Neural progenitor cell (in vitro differentiated cells): ENCODE results near the gene PRKCB. TPM values are rescaled to one million over a fixed set of nuclear protein-coding genes. Genes with fewer than 3 reads are reported as not detected.

Experiments
- DNase-seq: peaks from one replicate; pipeline ENCODE4 v3.0.0-alpha.2; 2016; ENCODE audit warnings: low spot score
- H2AFZ ChIP-seq: fragments of 200-600 bp; sonication (generic); replicated peaks from 2 replicates; pipeline ENCODE4 v1.6.1; 2016; ENCODE audit warnings: antibody characterized with exemption
- H3F3A ChIP-seq: fragments of 200-600 bp; sonication (generic); 2 replicates; pipeline ENCODE4 v1.6.1; 2016; ENCODE audit warnings: antibody characterized with exemption, low read depth
- H3K27ac ChIP-seq: fragments of 200-600 bp; sonication (generic); 2 replicates; pipeline ENCODE4 v1.5.1; 2016; ENCODE audit warnings: mild to moderate bottlenecking
- H3K27me3 ChIP-seq: fragments of 200-600 bp; sonication (generic); 2 replicates; pipeline ENCODE4 v1.6.1; 2016; ENCODE audit warnings: mild to moderate bottlenecking, moderate library complexity
- H3K36me3 ChIP-seq: fragments of 200-600 bp; sonication (generic); 2 replicates; pipeline ENCODE4 v1.5.1; 2016
- H3K4me1 ChIP-seq: fragments of 200-600 bp; sonication (generic); 2 replicates; pipeline ENCODE4 v1.6.1; 2016; ENCODE audit warnings: mixed run types
- H3K4me2 ChIP-seq: fragments of 200-600 bp; sonication (generic); 2 replicates; pipeline ENCODE4 v1.6.1; 2016
- H3K4me3 ChIP-seq: fragments of 200-600 bp; sonication (generic); 2 replicates; pipeline ENCODE4 v1.5.1; 2016
- H3K79me2 ChIP-seq: fragments of 200-600 bp; sonication (generic); 2 replicates; pipeline ENCODE4 v1.6.1; 2016; ENCODE audit warnings: low read depth
- H3K9ac ChIP-seq: fragments of 200-600 bp; sonication (generic); 2 replicates; pipeline ENCODE4 v1.6.1; 2016
- H3K9me3 ChIP-seq: fragments of 200-600 bp; sonication (generic); 2 replicates; pipeline ENCODE4 v1.5.1; 2016; ENCODE audit warnings: low read depth
- H4K20me1 ChIP-seq: fragments of 200-600 bp; sonication (generic); 2 replicates; pipeline ENCODE4 v1.6.1; 2016; ENCODE audit warnings: low read depth
- H3K27ac Mint-ChIP-seq: 3 replicates; pipeline ENCODE4 v1.8.0; 2021; ENCODE audit warnings: mixed read lengths
- H3K27me3 Mint-ChIP-seq: 2 replicates; pipeline ENCODE4 v1.8.0; 2022; ENCODE audit warnings: low read depth, mild to moderate bottlenecking, inconsistent platforms, moderate library complexity, mixed read lengths; ENCODE audit not compliant: insufficient read depth
- H3K36me3 Mint-ChIP-seq: 3 replicates; pipeline ENCODE4 v1.8.0; 2021; ENCODE audit warnings: mixed read lengths
- H3K4me1 Mint-ChIP-seq: 3 replicates; pipeline ENCODE4 v1.8.0; 2021; ENCODE audit warnings: mixed read lengths
- H3K4me3 Mint-ChIP-seq: 3 replicates; pipeline ENCODE4 v1.8.0; 2021; ENCODE audit warnings: mild to moderate bottlenecking, moderate library complexity, mixed read lengths
- H3K9me3 Mint-ChIP-seq: 3 replicates; pipeline ENCODE4 v1.8.0; 2020; ENCODE audit warnings: mixed read lengths
- EZH2 ChIP-seq: fragments of 200-600 bp; sonication (generic); IDR thresholded peaks from 2 replicates; pipeline ENCODE4 v1.6.1; 2017; ENCODE audit warnings: antibody characterized with exemption, mild to moderate bottlenecking, moderate library complexity
- EZH2phosphoT487 ChIP-seq: fragments of 200-600 bp; sonication (generic); IDR thresholded peaks from 2 replicates; pipeline ENCODE4 v1.6.1; 2017; ENCODE audit warnings: antibody characterized with exemption
- total RNA-seq: library from RNA; depleted of rRNA; stranded (reverse); fragments of >200 nt; gene quantifications from 2 replicates; pipeline ENCODE4 v1.2.3, GENCODE V29; 2015; ENCODE audit warnings: low replicate concordance
- TF ChIP-seq, protein P1 (sequence below): fragments of 200-600 bp; sonication (generic); IDR thresholded peaks from 2 replicates; pipeline ENCODE4 v1.5.1; 2017; ENCODE audit warnings: antibody characterized with exemption, mild to moderate bottlenecking

The PRKCB gene
- total RNA-seq, 1 donor from 2014 or later: 9.5 TPM

- Mint-ChIP-seq H3K9me3 (peaks cover 9% of the 10 kb centered on the region), H3K4me3 (peak overlapping the region; percentile 37), H3K36me3 (no peaks in the 10 kb centered on the region), H3K27me3 (peaks cover 39% of the 10 kb centered on the region), H3K27ac (no peak overlapping the region), H3K4me1 (peaks cover 15% of the 10 kb centered on the region)
- no peak overlapping the region for H3K4me2 ChIP-seq
- peaks cover 61% of the 10 kb centered on the region for H3K27me3 ChIP-seq
- no peaks in the 10 kb centered on the region for H3K79me2 ChIP-seq
- DNase-seq: no peak
- H3F3A ChIP-seq: no peaks in the 10 kb centered on the region
- peaks cover 14% of the 10 kb centered on the region for H4K20me1 ChIP-seq
- no peaks in the 10 kb centered on the region for H3K9me3 ChIP-seq
- no peak for TF ChIP-seq EZH2
- TF ChIP-seq, protein P1, sequence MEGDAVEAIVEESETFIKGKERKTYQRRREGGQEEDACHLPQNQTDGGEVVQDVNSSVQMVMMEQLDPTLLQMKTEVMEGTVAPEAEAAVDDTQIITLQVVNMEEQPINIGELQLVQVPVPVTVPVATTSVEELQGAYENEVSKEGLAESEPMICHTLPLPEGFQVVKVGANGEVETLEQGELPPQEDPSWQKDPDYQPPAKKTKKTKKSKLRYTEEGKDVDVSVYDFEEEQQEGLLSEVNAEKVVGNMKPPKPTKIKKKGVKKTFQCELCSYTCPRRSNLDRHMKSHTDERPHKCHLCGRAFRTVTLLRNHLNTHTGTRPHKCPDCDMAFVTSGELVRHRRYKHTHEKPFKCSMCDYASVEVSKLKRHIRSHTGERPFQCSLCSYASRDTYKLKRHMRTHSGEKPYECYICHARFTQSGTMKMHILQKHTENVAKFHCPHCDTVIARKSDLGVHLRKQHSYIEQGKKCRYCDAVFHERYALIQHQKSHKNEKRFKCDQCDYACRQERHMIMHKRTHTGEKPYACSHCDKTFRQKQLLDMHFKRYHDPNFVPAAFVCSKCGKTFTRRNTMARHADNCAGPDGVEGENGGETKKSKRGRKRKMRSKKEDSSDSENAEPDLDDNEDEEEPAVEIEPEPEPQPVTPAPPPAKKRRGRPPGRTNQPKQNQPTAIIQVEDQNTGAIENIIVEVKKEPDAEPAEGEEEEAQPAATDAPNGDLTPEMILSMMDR: no peak
- no peak for TF ChIP-seq EZH2phosphoT487
- no peak overlapping the region for H3K9ac ChIP-seq
- H3K4me1 ChIP-seq: peaks cover 19% of the 10 kb centered on the region
- H3K4me3 ChIP-seq: no peak overlapping the region
- no peak overlapping the region for H2AFZ ChIP-seq
- no peaks in the 10 kb centered on the region for H3K36me3 ChIP-seq
- H3K27ac ChIP-seq: no peak overlapping the region
Observed at GRCh38 chr16:23833960-23834685, 1.7 kb upstream of the PRKCB start.

- Mint-ChIP-seq H3K9me3 (peaks cover 3% of the 10 kb centered on the region), H3K4me3 (no peak overlapping the region), H3K36me3 (no peaks in the 10 kb centered on the region), H3K27me3 (peaks cover 41% of the 10 kb centered on the region), H3K27ac (no peak overlapping the region), H3K4me1 (peaks cover 15% of the 10 kb centered on the region)
- Histone ChIP-seq H3K79me2 (no peaks in the 10 kb centered on the region), H3K9me3 (no peaks in the 10 kb centered on the region), H2AFZ (peak overlapping the region; percentile 61), H3K36me3 (no peaks in the 10 kb centered on the region), H4K20me1 (peaks cover 14% of the 10 kb centered on the region), H3K4me3 (peak overlapping the region; percentile 69), H3K9ac (no peak overlapping the region), H3K4me1 (peaks cover 19% of the 10 kb centered on the region), H3K27ac (no peak overlapping the region), H3K4me2 (peak overlapping the region; percentile 96), H3K27me3 (peaks cover 68% of the 10 kb centered on the region), H3F3A (no peaks in the 10 kb centered on the region)
- no peak for DNase-seq
- TF ChIP-seq, protein P1: no peak
- TF ChIP-seq EZH2phosphoT487: no peak
- TF ChIP-seq EZH2: no peak
Observed at GRCh38 chr16:23836078-23836403, 258 bp downstream of the PRKCB start.

DNA sequence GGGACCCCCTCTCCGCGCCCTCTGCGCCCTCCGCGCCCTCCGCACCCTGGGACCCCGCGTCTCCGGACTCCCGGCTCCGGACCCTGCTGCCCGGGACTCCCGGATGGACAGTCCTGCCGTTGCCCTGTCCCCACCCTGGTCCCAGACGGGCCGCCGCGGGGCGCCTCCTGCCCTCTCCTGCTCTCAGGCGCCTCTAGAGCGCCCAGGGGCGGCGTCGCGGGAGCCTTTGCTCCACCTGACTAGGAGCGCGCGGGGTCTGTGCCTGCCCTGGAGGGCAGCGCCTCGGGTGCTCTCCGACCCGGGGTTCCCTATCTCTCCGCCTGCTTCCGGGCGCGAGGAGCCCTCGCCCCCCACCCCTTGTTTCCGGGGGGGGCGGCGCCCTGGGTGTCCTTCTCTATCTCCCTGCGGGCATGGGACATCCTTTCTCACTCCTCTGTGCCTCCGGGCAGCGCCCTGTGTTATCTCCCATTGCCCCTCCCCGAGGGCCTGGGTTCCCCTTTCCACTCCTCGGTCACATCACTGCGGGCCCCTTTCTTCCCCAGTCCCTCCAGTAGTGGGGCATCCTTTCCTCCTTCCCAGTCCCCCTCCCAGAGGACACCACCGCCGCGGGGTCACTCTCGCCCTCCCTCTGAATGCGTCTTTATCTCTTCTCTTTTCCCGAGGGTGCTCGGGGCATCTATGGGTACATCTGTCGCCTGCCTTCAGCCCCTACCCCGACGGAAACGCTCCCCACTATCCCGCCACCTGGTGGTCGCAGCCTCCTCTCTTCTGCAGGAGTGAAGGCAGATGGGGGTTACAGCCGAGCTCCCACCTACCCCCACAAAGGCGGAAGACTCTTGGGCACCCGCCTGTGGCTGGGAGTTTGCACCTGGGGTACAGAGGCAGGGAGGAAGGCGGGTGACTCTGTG lies 875 bp downstream of the PRKCB start:
- Histone ChIP-seq H3K27me3 (peaks cover 68% of the 10 kb centered on the region), H2AFZ (peak overlapping the region; percentile 61)
- peaks cover 38% of the 10 kb centered on the region for H3K27me3 Mint-ChIP-seq

More for the DNA sequence above, 875 bp downstream of the PRKCB start:
- Mint-ChIP-seq H3K27ac (no peak overlapping the region), H3K9me3 (peaks cover 3% of the 10 kb centered on the region), H3K4me1 (peaks cover 15% of the 10 kb centered on the region), H3K36me3 (no peaks in the 10 kb centered on the region), H3K4me3 (peak overlapping the region; percentile 86)
- Histone ChIP-seq H3K27ac (no peak overlapping the region), H3K4me3 (peak overlapping the region; percentile 69), H3K79me2 (no peaks in the 10 kb centered on the region), H3K9me3 (no peaks in the 10 kb centered on the region), H4K20me1 (peaks cover 14% of the 10 kb centered on the region), H3K9ac (no peak overlapping the region), H3F3A (no peaks in the 10 kb centered on the region), H3K4me2 (peak overlapping the region; percentile 96), H3K4me1 (peaks cover 19% of the 10 kb centered on the region), H3K36me3 (no peaks in the 10 kb centered on the region)
- peak; percentile 74 for DNase-seq
- TF ChIP-seq EZH2 (peak; percentile 52), EZH2phosphoT487 (peak; percentile 67)
- TF ChIP-seq, protein P1: peak; percentile 60
